Activated T-cell treated with anti-CD3 and anti-CD28 coated beads, Interleukin-2, amount 50 U/mL, for 48 hours (primary cell): Measurements from ENCODE around the gene NFIC.
"Not testable (repeated sequence)": the region's sequence is repeated elsewhere in the genome, so short reads cannot be mapped to it uniquely, and the experiment has no call there.

Experiments
- DNase-seq, 2 experiments: peaks; one replicate each; pipeline ENCODE4 v3.0.0-alpha.2; 2020

Gene NFIC

DNA sequence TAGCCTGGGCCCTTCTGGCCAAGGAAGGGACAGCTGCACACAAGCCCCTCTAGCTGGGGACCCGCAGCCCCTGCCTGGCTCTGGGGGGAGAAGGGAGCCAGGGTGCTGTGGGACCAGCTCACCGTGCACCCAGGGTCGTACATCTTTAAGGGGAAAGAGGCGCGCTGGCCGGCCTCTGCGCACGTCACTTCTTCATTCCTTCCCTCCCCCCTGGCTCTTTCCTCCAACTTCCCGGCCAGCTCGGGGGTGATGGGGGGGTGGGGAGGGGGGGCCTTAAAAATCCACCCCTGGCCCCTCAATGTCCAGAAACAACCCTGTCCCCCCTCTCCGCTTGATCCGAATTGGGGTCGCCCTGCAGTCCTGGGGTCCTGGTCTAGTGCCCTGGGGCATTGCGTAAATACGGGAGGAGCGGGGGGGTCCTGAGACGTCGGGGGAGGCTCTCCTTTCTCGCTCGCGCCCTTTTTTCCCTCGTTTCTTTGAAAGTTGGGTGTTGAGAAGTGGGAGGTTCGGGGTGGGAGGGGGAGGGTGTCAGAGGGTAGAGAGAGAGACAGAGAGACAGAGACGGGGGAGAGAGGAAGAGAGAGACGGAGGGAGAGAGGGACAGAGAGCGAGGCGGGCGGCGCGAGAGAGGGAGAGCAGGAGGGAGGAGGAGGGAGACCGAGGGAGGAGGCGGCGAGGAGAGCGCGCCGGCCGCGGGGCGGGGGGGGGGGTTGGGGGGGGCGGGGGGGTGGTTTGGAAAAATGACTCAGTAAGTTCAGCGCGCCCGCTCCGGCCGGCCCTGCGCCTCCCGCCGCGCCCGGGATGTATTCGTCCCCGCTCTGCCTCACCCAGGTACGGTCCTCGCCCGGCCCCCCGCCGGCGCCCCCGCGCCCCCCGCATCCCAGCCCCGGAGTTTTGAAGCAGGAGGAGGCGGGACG, at the start of gene NFIC:
Gene NFIC (plus strand): TSS at position 748 of the 917 bp plus-strand sequence. CDS start 54 bp downstream, at position 802.
- DNase-seq, result peak; percentile 54 to 64

DNA sequence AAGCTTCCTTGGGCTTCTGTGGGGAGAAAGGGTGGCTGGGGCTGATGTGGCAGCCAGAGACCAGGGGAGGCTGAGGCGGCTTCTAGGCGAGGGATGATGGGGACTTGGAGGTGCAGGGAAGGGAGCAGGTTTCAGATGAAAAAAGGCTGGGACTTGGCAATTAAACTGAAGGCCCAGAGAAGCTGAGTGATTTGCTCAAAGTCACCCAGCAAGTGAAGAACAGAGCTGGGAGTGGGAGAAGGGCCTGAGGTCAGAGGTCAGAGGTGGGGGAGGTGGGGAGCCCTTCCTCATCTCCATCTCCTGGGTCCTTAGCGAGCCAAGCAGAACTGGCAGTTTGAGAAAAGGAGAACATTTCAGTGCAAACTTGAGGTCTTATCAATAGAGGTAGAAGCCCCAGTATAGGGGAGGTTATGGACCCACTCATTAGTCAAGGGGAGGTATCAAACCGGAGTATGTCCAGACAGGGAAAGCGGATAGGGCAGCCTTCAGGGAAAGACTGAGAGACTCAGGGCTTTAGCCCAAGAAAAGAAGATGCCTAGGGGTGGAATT, 49.6 kb upstream of the NFIC start:
- DNase-seq, result no peak

- DNase-seq, result no peak
Observed at GRCh38 chr19:3319643-3320353, 46.6 kb upstream of the NFIC start.

DNA sequence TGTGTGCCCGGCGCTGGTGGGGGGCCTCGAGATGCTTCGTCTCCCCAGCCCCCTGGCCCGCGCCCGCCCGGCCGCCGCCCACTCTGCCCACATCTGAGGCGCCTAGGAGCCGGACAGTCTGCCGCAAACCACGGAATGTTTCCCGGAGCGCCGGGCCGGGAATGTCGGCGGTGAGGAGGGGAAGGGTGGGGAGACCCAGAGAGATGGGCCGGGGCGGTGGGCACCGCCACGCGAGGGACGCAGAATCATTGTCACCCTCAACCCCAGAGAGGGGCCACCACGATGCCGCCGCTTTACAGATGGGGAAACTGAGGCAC, 46.1 kb upstream of the NFIC start:
- DNase-seq, result no peak

DNA sequence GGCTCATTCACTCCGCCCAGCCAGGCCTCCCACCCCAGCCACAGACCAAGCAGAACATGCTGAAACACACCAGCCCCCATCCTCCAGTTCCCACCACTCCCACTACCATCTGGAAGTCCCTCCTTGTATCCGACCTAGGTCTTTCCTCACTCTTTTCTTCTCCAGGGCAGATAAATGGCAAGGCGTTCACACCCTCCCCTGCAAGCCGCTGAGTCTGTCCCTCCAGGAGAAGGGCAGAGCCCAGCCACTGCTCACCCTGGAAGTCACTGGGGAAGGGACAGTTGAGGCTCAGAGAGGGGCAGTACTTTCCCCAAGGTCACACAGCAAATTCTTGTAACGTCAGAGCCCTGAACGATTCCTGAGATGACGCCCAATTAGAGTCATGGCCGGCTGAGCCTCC, 45.5 kb upstream of the NFIC start:
- no peak for DNase-seq

DNA sequence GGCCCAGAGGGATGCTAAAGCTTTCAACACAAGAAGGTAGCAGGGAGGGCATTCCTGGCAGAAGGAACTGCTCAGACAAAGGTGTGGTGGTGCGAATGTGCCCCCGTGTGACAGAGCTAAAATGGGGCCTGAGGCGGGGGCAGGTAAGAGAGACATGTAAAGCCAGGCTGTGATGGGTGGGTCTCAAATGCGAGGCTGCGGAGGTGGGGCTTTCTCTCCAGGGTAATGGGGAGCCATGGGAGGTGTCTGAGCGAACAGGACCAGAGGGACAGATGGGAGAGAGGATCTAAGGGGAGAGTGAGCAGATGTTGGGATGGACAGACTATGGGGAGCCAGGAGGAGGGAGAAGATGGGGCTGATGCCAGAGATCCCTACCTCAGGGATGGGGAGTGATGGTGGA, 44.7 kb upstream of the NFIC start:
- no peak for DNase-seq

- no peak for DNase-seq
Observed at GRCh38 chr19:3322199-3322978, 44.0 kb upstream of the NFIC start.

- DNase-seq, result no peak
Observed at GRCh38 chr19:3323026-3323425, 43.4 kb upstream of the NFIC start.

DNA sequence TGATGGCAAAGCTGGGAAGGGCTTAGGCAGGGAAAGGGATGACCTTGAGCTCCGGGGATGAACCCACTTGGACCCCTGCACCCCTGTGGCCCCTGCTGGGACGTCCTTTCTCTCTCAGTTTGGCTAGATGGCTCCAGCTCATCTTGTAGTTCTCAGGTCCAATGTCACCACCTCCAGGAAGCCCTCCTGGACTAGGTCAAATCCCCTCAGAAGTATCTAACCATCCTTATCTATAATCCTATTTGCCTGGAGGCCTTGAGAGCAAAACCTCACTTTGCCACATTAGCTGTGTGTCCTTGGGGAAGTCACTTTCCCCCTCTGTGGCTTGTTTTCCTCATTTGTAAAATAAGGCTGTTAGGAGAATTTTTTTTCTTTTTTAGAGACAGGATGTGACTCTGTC, 42.7 kb upstream of the NFIC start:
- DNase-seq, result no peak

DNA sequence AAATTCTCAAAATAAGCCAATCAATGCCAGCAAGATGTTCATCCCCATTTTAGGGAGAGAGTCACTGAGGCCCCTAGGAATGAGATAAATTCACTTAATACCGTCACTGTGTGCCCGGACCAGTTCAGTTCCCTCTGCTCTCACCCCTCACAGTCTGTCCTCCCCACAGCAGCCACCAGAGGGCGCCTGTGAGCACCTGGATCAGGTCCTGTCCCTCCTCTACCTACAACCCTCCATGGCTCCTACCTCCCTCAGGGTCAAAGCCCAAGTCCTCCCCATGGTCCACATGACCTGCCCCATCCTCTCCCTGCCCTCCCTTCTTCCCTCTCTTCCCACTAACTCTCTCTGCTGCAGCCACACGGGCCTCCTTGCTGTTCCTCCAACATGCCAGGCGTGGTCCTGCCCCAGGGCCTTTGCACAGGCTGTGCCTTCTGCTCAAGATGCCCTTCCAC, 42.0 kb upstream of the NFIC start:
- peak; percentile 90 to 93 for DNase-seq

- no peak for DNase-seq
Observed at GRCh38 chr19:3325451-3325850, 40.9 kb upstream of the NFIC start.

DNA sequence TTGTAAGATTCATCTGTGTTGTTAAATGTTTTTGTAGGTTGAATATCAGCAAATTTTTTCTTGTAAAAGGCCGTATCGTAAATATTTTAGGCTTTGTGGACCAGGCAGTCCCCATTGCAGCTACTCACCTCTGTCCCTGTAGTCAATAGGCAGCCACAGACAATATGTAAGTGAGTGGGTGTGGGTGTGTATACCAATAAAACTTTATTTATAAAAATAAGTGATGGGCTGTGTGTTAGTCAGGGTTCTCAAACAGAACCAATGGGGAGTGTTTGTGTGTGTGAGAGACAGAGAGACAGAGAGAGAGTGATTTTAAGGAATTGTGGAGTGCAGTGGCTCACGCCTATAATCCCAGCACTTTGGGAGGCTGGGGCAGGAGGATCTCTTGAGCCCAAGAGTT, 37.6 kb upstream of the NFIC start:
- no peak for DNase-seq

DNA sequence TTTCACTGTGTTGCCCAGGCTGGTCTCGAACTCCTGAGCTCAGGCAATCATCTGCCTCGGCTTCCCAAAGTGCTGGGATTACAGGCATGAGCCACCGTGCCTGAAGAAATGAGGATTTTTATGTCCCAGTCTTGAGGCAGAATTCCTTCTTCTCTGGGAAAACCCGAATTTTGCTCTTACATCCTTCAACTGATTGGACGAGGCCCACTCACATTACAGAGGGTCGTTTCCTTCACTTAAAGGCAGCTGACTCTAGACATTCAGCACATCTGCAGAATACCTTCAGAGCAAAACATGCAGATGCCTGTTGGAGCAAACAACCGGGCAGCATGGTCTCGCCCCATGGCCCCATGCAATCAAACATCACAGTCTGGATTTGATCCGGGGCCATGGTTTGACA, 36.3 kb upstream of the NFIC start:
- DNase-seq, result no peak

- DNase-seq, result not testable (repeated sequence)
Observed at GRCh38 chr19:3332232-3332631, 34.2 kb upstream of the NFIC start.

DNA sequence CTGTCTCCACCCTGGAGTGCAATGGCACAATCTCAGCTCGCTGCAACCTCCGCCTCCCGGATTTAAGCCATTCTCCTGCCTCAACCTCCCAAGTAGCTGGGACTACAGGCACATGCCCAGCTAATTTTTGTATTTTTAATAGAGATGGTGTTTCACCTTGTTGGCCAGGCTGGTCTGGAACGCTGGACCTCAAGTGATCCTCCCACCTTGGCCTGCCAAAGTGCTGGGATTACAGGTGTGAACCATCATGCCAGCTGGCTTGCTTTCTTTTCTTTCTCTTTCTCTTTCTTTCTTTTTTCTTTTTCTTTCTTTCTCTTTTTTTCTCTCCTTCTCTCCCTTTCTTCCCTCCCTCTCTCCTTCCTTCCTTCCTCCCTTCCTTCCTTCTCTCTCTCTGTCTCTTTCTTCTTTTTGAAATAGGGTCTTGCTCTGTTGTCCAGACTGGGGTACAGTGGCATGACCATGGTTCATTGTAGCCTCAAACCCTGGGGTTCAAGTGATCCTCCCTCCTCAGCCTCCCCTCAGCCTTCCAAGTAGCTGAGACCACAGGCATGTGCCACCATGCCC, 33.3 kb upstream of the NFIC start:
- DNase-seq, result no peak

- no peak for DNase-seq
Observed at GRCh38 chr19:3333662-3334061, 32.7 kb upstream of the NFIC start.

GRCh38 chr19:3334749-3335430, 31.5 kb upstream of the NFIC start:
- not testable (repeated sequence) for DNase-seq

- DNase-seq, result no peak
Observed at GRCh38 chr19:3335431-3336350, 30.7 kb upstream of the NFIC start.

DNA sequence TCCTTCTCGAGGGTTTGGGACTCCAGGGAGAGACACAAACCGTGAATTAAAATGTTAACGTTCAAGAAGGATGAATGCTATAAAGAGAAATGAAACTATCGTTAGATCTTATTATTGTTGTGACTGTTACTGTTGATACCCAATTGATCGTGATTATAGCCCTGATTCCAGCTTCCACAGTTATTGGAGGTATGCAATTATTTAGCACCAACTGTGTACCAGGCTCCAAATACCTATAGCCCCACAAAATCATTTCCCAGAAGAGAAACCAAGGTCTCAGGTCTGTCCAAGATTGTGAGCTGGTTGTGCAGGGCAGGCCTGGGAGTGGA, 30.1 kb upstream of the NFIC start:
- DNase-seq, result no peak

GRCh38 chr19:3336680-3337523, 29.5 kb upstream of the NFIC start:
- DNase-seq, result no peak
